IMR-90 (cell line): Measurements from ENCODE around the gene SH3RF1. TPM values are rescaled to one million over a fixed set of nuclear protein-coding genes. Genes with fewer than 3 reads are reported as not detected.

Experiments used
- ATAC-seq: fragments of 200-7000 bp; cut with Tn5 transposase; 2 replicates; pipeline ENCODE4 v1.9.1; 2020; ENCODE audit warnings: low read depth, mild to moderate bottlenecking, moderate library complexity
- BruUV-seq: library from RNA; stranded (reverse); fragments of 400-500 nt; replicated peaks from 2 replicates; lab custom pipeline; 2021; lab: Mats Ljungman, UMichigan
- CTCF ChIA-PET: fragments of 300-600 bp; formaldehyde crosslinking; extraction: SDS; loops from one replicate; lab custom pipeline; 2021; ENCODE audit warnings: antibody characterized with exemption; lab: Yijun Ruan, JAX
- POLR2A ChIA-PET: fragments of 300-600 bp; sonication (Branson Sonifier 250); formaldehyde crosslinking; loops from one replicate; lab custom pipeline; 2022; ENCODE audit warnings: antibody characterized with exemption; ENCODE audit not compliant: unreplicated experiment; lab: Charles Lee
- DNase-seq: peaks from one replicate; pipeline ENCODE4 v3.0.0; 2013
- H2AFZ ChIP-seq: replicated peaks from 2 replicates; pipeline ENCODE3; 2013; ENCODE audit warnings: low read length, mild to moderate bottlenecking; ENCODE audit not compliant: poor library complexity
- H2AK5ac ChIP-seq: 2 replicates; pipeline ENCODE4 v1.6.1; 2013; ENCODE audit warnings: low read depth, low read length, inconsistent platforms
- H2AK9ac ChIP-seq: replicated peaks from 2 replicates; pipeline ENCODE3; 2013; ENCODE audit warnings: mild to moderate bottlenecking, low read depth, low read length, moderate library complexity; ENCODE audit not compliant: poor library complexity
- H2BK120ac ChIP-seq: 2 replicates; pipeline ENCODE4 v1.6.1; 2013; ENCODE audit warnings: low read depth, low read length, inconsistent platforms
- H2BK15ac ChIP-seq: 3 replicates; pipeline ENCODE4 v1.6.1; 2013; ENCODE audit warnings: low read depth, low read length, inconsistent platforms
- H2BK20ac ChIP-seq: 2 replicates; pipeline ENCODE4 v1.6.1; 2013; ENCODE audit warnings: low read depth, mild to moderate bottlenecking, inconsistent platforms, low read length, moderate library complexity
- H2BK5ac ChIP-seq: 2 replicates; pipeline ENCODE4 v1.6.1; 2013; ENCODE audit warnings: mild to moderate bottlenecking, low read depth, low read length, inconsistent platforms; ENCODE audit not compliant: poor library complexity, severe bottlenecking
- H3K14ac ChIP-seq: replicated peaks from 2 replicates; pipeline ENCODE4 v1.6.1; 2013; ENCODE audit warnings: low read depth, low read length, inconsistent platforms
- H3K18ac ChIP-seq: 2 replicates; pipeline ENCODE4 v1.6.1; 2013; ENCODE audit warnings: low read depth, low read length, control low read depth
- H3K23ac ChIP-seq: 2 replicates; pipeline ENCODE4 v1.6.1; 2013; ENCODE audit warnings: low read depth, low read length, inconsistent platforms
- H3K27ac ChIP-seq: 2 replicates; pipeline ENCODE4 v1.5.1; 2013; ENCODE audit warnings: mild to moderate bottlenecking, control low read depth, low read length; ENCODE audit not compliant: insufficient read depth
- H3K27me3 ChIP-seq: 2 replicates; pipeline ENCODE4 v1.6.1; 2013; ENCODE audit warnings: low read length; ENCODE audit not compliant: control insufficient read depth, insufficient read depth
- H3K36me3 ChIP-seq: 2 replicates; pipeline ENCODE4 v1.6.1; 2013; ENCODE audit warnings: low read length, mixed read lengths; ENCODE audit not compliant: control insufficient read depth, insufficient read depth
- H3K4ac ChIP-seq: 2 replicates; pipeline ENCODE4 v1.6.1; 2013; ENCODE audit warnings: low read depth, low read length, inconsistent platforms
- H3K4me1 ChIP-seq: 2 replicates; pipeline ENCODE4 v1.6.1; 2013; ENCODE audit warnings: low read length, mixed read lengths; ENCODE audit not compliant: control insufficient read depth, insufficient read depth
- H3K4me2 ChIP-seq: 2 replicates; pipeline ENCODE4 v1.6.1; 2013; ENCODE audit warnings: low read depth, mild to moderate bottlenecking, control low read depth, low read length, moderate library complexity
- H3K4me3 ChIP-seq: 2 replicates; pipeline ENCODE4 v1.5.1; 2013; ENCODE audit warnings: low read depth, mild to moderate bottlenecking, control low read depth, low read length, moderate library complexity; ENCODE audit not compliant: insufficient read depth
- H3K56ac ChIP-seq: 2 replicates; pipeline ENCODE4 v1.6.1; 2013; ENCODE audit warnings: low read length, inconsistent platforms; ENCODE audit not compliant: insufficient read depth; ENCODE audit errors: extremely low read depth
- H3K79me1 ChIP-seq, 2 experiments: 2 replicates each; pipeline ENCODE4 v1.6.1; 2013; ENCODE audit warnings: low read length in 2 of 2, inconsistent platforms in 1 of 2, low read depth in 1 of 2
- H3K9ac ChIP-seq: 2 replicates; pipeline ENCODE4 v1.6.1; 2013; ENCODE audit warnings: low read depth, low read length, control low read depth
- H3K9me1 ChIP-seq: 2 replicates; pipeline ENCODE4 v1.6.1; 2013; ENCODE audit warnings: low read length, inconsistent platforms; ENCODE audit not compliant: insufficient read depth
- H3K9me3 ChIP-seq: 2 replicates; pipeline ENCODE4 v1.6.1; 2013; ENCODE audit warnings: low read length; ENCODE audit not compliant: control insufficient read depth, insufficient read depth
- H4K20me1 ChIP-seq: 2 replicates; pipeline ENCODE4 v1.6.1; 2013; ENCODE audit warnings: low read length, inconsistent platforms; ENCODE audit not compliant: insufficient read depth
- H4K5ac ChIP-seq: 2 replicates; pipeline ENCODE4 v1.6.1; 2013; ENCODE audit warnings: mild to moderate bottlenecking, low read depth, low read length, control low read depth
- H4K8ac ChIP-seq, 2 experiments: 2 replicates each; pipeline ENCODE4 v1.6.1; 2013; ENCODE audit warnings: low read depth in 2 of 2, low read length in 2 of 2, control low read depth in 1 of 2, inconsistent platforms in 1 of 2
- H4K91ac ChIP-seq: 2 replicates; pipeline ENCODE4 v1.6.1; 2013; ENCODE audit warnings: low read depth, low read length, inconsistent platforms; ENCODE audit not compliant: insufficient read depth
- BHLHE40 ChIP-seq: fragments of 150-350 bp; IDR thresholded peaks from 2 replicates; pipeline ENCODE4 v1.6.1; 2016; ENCODE audit warnings: mild to moderate bottlenecking, low read depth, low read length
- CEBPB ChIP-seq: IDR thresholded peaks from 2 replicates; pipeline ENCODE4 v1.6.1; 2012; ENCODE audit warnings: low read depth, low read length, improper control_type of control experiment
- CHD1 ChIP-seq: IDR thresholded peaks from 2 replicates; pipeline ENCODE4 v1.6.1; 2012; ENCODE audit warnings: low read depth, low read length, improper control_type of control experiment
- FOS ChIP-seq: fragments of 150-350 bp; IDR thresholded peaks from 2 replicates; pipeline ENCODE4 v1.6.1; 2016; ENCODE audit warnings: low read depth, low read length
- MAFK ChIP-seq: IDR thresholded peaks from 2 replicates; pipeline ENCODE4 v1.6.1; 2012; ENCODE audit warnings: low read depth, low read length, improper control_type of control experiment
- MXI1 ChIP-seq: IDR thresholded peaks from 2 replicates; pipeline ENCODE4 v1.6.1; 2012; ENCODE audit warnings: low read depth, mild to moderate bottlenecking, low read length, moderate library complexity, borderline replicate concordance
- NFE2L2 ChIP-seq: fragments of 150-350 bp; IDR thresholded peaks from 2 replicates; pipeline ENCODE4 v1.6.1; 2016; ENCODE audit warnings: low read depth, mild to moderate bottlenecking, low read length
- RAD21 ChIP-seq: IDR thresholded peaks from 2 replicates; pipeline ENCODE4 v1.6.1; 2012; ENCODE audit warnings: low read length, improper control_type of control experiment
- RCOR1 ChIP-seq: IDR thresholded peaks from 2 replicates; pipeline ENCODE4 v1.6.1; 2012; ENCODE audit warnings: mild to moderate bottlenecking, low read length, improper control_type of control experiment; ENCODE audit not compliant: insufficient replicate concordance
- RFX5 ChIP-seq: IDR thresholded peaks from 2 replicates; pipeline ENCODE4 v1.8.0; 2012; ENCODE audit warnings: low read depth, mild to moderate bottlenecking, low read length, moderate library complexity
- SMC3 ChIP-seq: fragments of 150-350 bp; IDR thresholded peaks from 2 replicates; pipeline ENCODE4 v1.6.1; 2016; ENCODE audit warnings: low read depth, mild to moderate bottlenecking, antibody characterized with exemption, low read length, moderate library complexity
- WGBS, 2 experiments: methylation state at CpG; one replicate each; pipeline versions ENCODE4 v1.1.5 to v1.1.7; 2013; ENCODE audit warnings: missing lambda C conversion rate in 2 of 2; ENCODE audit not compliant: insufficient read length in 1 of 2; ENCODE audit errors: extremely low coverage in 2 of 2; 5-methylcytosine and 5-hydroxymethylcytosine counted together
- dilution Hi-C: fragments of 300-500 bp; cut with HindIII; formaldehyde crosslinking; loops from one replicate; pipeline ENCODE4 v1.14.3; 2018; ENCODE audit warnings: low sequenced_read_pairs; ENCODE audit not compliant: unreplicated experiment
- in situ Hi-C: fragments of 300-500 bp; cut with MboI; formaldehyde crosslinking; loops from 3 replicates; pipeline ENCODE4 v1.14.3; 2019; ENCODE audit warnings: low sequenced_read_pairs, inconsistent platforms, mixed read lengths
- intact Hi-C: fragments of 100-400 bp; cut with micrococcal nuclease; formaldehyde crosslinking; loops from 2 replicates; pipeline ENCODE4 v1.10.0; 2022
- polyA plus RNA-seq, 3 experiments: library from polyadenylated mRNA; depleted of rRNA; stranded (reverse); fragments of >200 nt; gene quantifications; 2 replicates each; pipeline ENCODE4 v1.2.3, GENCODE V29; 2012; ENCODE audit warnings: low replicate concordance in 1 of 3
- total RNA-seq: library from RNA; depleted of rRNA; stranded (reverse); fragments of >200 nt; gene quantifications from 2 replicates; pipeline ENCODE4 v1.2.3, GENCODE V29; 2012
- TF ChIP-seq, protein P1 (sequence below): fragments of 150-350 bp; IDR thresholded peaks from 2 replicates; pipeline ENCODE4 v1.6.1; 2016; ENCODE audit warnings: low read depth, mild to moderate bottlenecking, low read length, moderate library complexity, borderline replicate concordance
- TF ChIP-seq, protein P2 (sequence below): conservative IDR thresholded peaks from 2 replicates; pipeline ENCODE4 v1.5.1; 2012; ENCODE audit warnings: mild to moderate bottlenecking, low read depth, low read length, improper control_type of control experiment

SH3RF1 gene
- total and polyA plus RNA-seq, 2 of the 4 experiments (the other 2 are of a cell fraction): 22.0 to 29.8 TPM

DNA sequence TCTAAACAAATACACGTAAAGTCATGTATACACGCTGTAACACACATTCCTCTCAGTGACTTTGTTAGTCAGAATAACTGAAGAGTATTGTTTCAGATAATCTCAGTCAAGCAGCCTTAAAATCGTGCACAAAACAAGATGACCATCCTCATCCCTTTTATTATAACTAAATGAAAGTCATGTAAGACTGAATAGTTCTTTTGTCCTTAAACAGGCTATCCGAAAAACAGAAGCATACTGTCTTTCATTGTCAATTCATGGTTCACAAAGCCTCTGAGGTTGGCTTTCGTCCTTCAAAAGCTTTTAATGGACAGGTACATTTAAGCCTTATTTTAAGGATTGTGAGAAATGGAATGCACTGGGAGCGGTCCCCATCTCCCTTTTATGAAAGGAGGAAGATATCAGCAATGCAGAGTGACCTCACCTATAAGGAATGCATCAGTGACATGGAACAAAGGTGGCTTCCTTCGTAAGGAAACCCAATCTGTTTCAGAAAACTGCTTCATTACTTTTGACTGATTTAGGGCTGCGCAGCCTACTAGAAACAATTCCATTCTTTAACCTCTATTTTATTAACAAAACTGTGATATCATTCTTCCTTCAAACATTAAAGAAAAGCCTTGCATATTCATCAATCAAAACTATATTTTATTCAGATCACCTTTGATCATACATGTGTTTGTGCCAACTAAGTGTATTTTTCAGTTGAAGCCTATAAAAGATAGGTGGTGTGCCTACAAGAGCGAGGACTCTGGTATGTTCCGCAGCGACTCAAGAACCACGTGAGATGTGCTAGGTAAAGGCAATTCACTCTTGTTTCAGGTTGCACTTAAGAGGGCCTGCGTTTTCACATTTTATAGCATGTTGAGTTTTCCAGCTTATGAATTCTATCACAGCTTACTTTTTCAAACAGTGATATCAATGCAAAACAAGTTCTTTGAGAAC, 19.2 kb downstream of the SH3RF1 start:
- no peaks in the 10 kb centered on the region for H3K36me3 ChIP-seq
- H3K9ac ChIP-seq: no peak overlapping the region
- TF ChIP-seq, protein P1, sequence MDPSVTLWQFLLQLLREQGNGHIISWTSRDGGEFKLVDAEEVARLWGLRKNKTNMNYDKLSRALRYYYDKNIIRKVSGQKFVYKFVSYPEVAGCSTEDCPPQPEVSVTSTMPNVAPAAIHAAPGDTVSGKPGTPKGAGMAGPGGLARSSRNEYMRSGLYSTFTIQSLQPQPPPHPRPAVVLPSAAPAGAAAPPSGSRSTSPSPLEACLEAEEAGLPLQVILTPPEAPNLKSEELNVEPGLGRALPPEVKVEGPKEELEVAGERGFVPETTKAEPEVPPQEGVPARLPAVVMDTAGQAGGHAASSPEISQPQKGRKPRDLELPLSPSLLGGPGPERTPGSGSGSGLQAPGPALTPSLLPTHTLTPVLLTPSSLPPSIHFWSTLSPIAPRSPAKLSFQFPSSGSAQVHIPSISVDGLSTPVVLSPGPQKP: no peak
- TF ChIP-seq MAFK (no peak), SMC3 (no peak), RAD21 (no peak), BHLHE40 (no peak), MXI1 (no peak), RCOR1 (no peak), CHD1 (no peak), NFE2L2 (no peak), CEBPB (no peak), FOS (no peak), RFX5 (no peak)
- TF ChIP-seq, protein P2, sequence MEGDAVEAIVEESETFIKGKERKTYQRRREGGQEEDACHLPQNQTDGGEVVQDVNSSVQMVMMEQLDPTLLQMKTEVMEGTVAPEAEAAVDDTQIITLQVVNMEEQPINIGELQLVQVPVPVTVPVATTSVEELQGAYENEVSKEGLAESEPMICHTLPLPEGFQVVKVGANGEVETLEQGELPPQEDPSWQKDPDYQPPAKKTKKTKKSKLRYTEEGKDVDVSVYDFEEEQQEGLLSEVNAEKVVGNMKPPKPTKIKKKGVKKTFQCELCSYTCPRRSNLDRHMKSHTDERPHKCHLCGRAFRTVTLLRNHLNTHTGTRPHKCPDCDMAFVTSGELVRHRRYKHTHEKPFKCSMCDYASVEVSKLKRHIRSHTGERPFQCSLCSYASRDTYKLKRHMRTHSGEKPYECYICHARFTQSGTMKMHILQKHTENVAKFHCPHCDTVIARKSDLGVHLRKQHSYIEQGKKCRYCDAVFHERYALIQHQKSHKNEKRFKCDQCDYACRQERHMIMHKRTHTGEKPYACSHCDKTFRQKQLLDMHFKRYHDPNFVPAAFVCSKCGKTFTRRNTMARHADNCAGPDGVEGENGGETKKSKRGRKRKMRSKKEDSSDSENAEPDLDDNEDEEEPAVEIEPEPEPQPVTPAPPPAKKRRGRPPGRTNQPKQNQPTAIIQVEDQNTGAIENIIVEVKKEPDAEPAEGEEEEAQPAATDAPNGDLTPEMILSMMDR: no peak

More for the DNA sequence above, 19.2 kb downstream of the SH3RF1 start:
- H3K23ac ChIP-seq: peak overlapping the region; percentile 19; the same call in 1 of the 2 replicates
- DNase-seq: no peak
- no peak overlapping the region for H3K27ac ChIP-seq
- H2AK9ac ChIP-seq: no peak overlapping the region
- TSS peak; percentile 5 for BruUV-seq
- H2AK5ac ChIP-seq: no peak overlapping the region; the same call in 1 of the 2 replicates
- peaks cover 19% of the 10 kb centered on the region for H3K9me1 ChIP-seq
- peaks cover 82% of the 10 kb centered on the region for H4K20me1 ChIP-seq
- intact Hi-C loops: no loop called here
- no peaks in the 10 kb centered on the region for H3K9me3 ChIP-seq
- peaks cover 15 to 68% of the 10 kb centered on the region in 2 experiments for H3K79me1 ChIP-seq
- no peak overlapping the region for H2BK15ac ChIP-seq
- H2AFZ ChIP-seq: no peak overlapping the region
- H3K4me1 ChIP-seq: peaks cover 27% of the 10 kb centered on the region
- no peak overlapping the region; the same call in 1 of the 2 replicates for H3K18ac ChIP-seq
- POLR2A ChIA-PET: no interaction called here
- H3K14ac ChIP-seq: peak overlapping the region; percentile 4; the same call in 1 of the 2 replicates
- H3K56ac ChIP-seq: no peak overlapping the region
- no peak overlapping the region for H4K8ac ChIP-seq
- H4K91ac ChIP-seq: no peak overlapping the region
- H2BK20ac ChIP-seq: no peak overlapping the region
- in situ Hi-C loops: no loop called here
- WGBS, 2 experiments: 100% methylated on average over 3 of the region's 13 CpGs; no CpG with 5 or more reads in 1 of the 2 experiments
- CTCF ChIA-PET: interaction anchor here (0.6 kb wide), 1 partner anchor 708 kb away, joined by 3 read pairs; no protein-coding TSS in a partner anchor
- H3K27me3 ChIP-seq: no peaks in the 10 kb centered on the region
- H2BK5ac ChIP-seq: no peak overlapping the region
- no peak overlapping the region for H2BK120ac ChIP-seq
- H3K4me2 ChIP-seq: peak overlapping the region; percentile 39; the same call in 1 of the 2 replicates
- dilution Hi-C loops: no loop called here
- no peak for ATAC-seq
- H3K4ac ChIP-seq: no peak overlapping the region; the same call in 1 of the 2 replicates
- no peak overlapping the region for H3K4me3 ChIP-seq
- no peak overlapping the region; the same call in 1 of the 2 replicates for H4K5ac ChIP-seq
